ENCODE data around the gene ARHGAP45. TPM values are rescaled to one million over a fixed set of nuclear protein-coding genes. Genes with fewer than 3 reads are reported as not detected.

The ARHGAP45 gene
- total and polyA plus RNA-seq, 9 of the 15 experiments (the other 6 are each of a cell fraction or from before 2014, with no cell fraction given): 0.08 to 22.1 (median 4.2) TPM

- TF ChIP-seq ZBTB33 (CRISPR knock-in tag; IDR thresholded peaks at IDR 0.05): peak; percentile 88
- TF ChIP-seq SMARCC2 (IDR thresholded peaks at IDR 0.05; ENCODE audit: low read depth): no peak
- TF ChIP-seq FOXJ2 (tag; IDR thresholded peaks at IDR 0.05): no peak
- TF ChIP-seq RBFOX2 (IDR thresholded peaks at IDR 0.05; ENCODE audit: low read depth, low read length): peak; percentile 48
- TF ChIP-seq NCOA2 (IDR thresholded peaks at IDR 0.05; ENCODE audit: partially characterized antibody in 2 of 2): no peak
- TF ChIP-seq RREB1 (CRISPR knock-in tag; IDR thresholded peaks at IDR 0.05): no peak
- no peak for TF ChIP-seq ZNF407 (IDR thresholded peaks at IDR 0.05; ENCODE audit: low read depth)
- TF ChIP-seq SRF (CRISPR knock-in tag; IDR thresholded peaks at IDR 0.05): no peak
- TF ChIP-seq ZNF175 (CRISPR knock-in tag; IDR thresholded peaks at IDR 0.05; ENCODE audit: low read depth): no peak
These were observed 30.9 kb upstream of the ARHGAP45 start (continued) for GRCh38 chr19:1035998-1036621.
